PC-3 (cell line): ENCODE data around the gene CLDN34. TPM values are rescaled to one million over a fixed set of nuclear protein-coding genes. Genes with fewer than 3 reads are reported as not detected.

ENCODE experiments used
- ATAC-seq: fragments of 200-7000 bp; cut with Tn5 transposase; 2 replicates; pipeline ENCODE4 v1.9.1; 2020; ENCODE audit warnings: mild to moderate bottlenecking, moderate library complexity
- Bru-seq: library from RNA; stranded (reverse); fragments of 400-500 nt; gene quantifications from one replicate; lab custom pipeline; 2021; lab: Mats Ljungman, UMichigan
- BruChase-seq, 2 experiments: library from RNA; stranded (reverse); fragments of 400-500 nt; gene quantifications; one replicate each; lab custom pipeline; 2021; lab: Mats Ljungman, UMichigan
- BruUV-seq: library from RNA; stranded (reverse); fragments of 400-500 nt; replicated peaks from 2 replicates; lab custom pipeline; 2021; lab: Mats Ljungman, UMichigan
- CTCF ChIA-PET: fragments of 300-600 bp; sonication (Branson Sonifier 250); formaldehyde crosslinking; loops from one replicate; lab custom pipeline; 2022; ENCODE audit warnings: antibody characterized with exemption; lab: Charles Lee
- POLR2A ChIA-PET: fragments of 300-600 bp; sonication (Branson Sonifier 250); formaldehyde crosslinking; loops from one replicate; lab custom pipeline; 2022; ENCODE audit warnings: antibody characterized with exemption; ENCODE audit not compliant: unreplicated experiment; lab: Charles Lee
- DNase-seq: peaks from one replicate; pipeline ENCODE4 v3.0.0-alpha.2; 2015
- H2AFZ ChIP-seq: fragments of 300-600 bp; sonication (generic); 2 replicates; pipeline ENCODE4 v1.6.0; 2016; ENCODE audit warnings: antibody characterized with exemption, low read length
- H3F3A ChIP-seq: fragments of 300-600 bp; sonication (generic); one replicate; pipeline ENCODE4 v1.6.0; 2017; ENCODE audit warnings: antibody characterized with exemption, low read length, control low read depth, mild to moderate bottlenecking; ENCODE audit not compliant: unreplicated experiment
- H3K27ac ChIP-seq: fragments of 300-600 bp; sonication (generic); 2 replicates; pipeline ENCODE4 v1.5.1; 2016; ENCODE audit warnings: mild to moderate bottlenecking, low read length
- H3K27me3 ChIP-seq: fragments of 300-600 bp; sonication (generic); 2 replicates; pipeline ENCODE4 v1.6.1; 2016; ENCODE audit warnings: low read length, mixed read lengths
- H3K36me3 ChIP-seq: fragments of 300-600 bp; sonication (generic); 2 replicates; pipeline ENCODE4 v1.6.1; 2016; ENCODE audit warnings: low read depth, mixed run types, low read length, mixed read lengths
- H3K4me1 ChIP-seq: fragments of 300-600 bp; sonication (generic); 2 replicates; pipeline ENCODE4 v1.5.1; 2016; ENCODE audit warnings: low read length; ENCODE audit not compliant: insufficient read depth
- H3K4me2 ChIP-seq: fragments of 300-600 bp; sonication (generic); 2 replicates; pipeline ENCODE4 v1.6.0; 2016; ENCODE audit warnings: low read length
- H3K4me3 ChIP-seq: fragments of 300-600 bp; sonication (generic); 2 replicates; pipeline ENCODE4 v1.5.1; 2016; ENCODE audit warnings: mild to moderate bottlenecking, low read length, mixed read lengths
- H3K79me2 ChIP-seq: fragments of 300-600 bp; sonication (generic); 2 replicates; pipeline ENCODE4 v1.6.1; 2017; ENCODE audit warnings: low read length, mixed read lengths
- H3K9ac ChIP-seq: fragments of 300-600 bp; sonication (generic); 2 replicates; pipeline ENCODE4 v1.6.0; 2016; ENCODE audit warnings: mild to moderate bottlenecking, low read length
- H3K9me2 ChIP-seq: fragments of 300-600 bp; sonication (generic); replicated peaks from 2 replicates; pipeline ENCODE4 v1.6.1; 2016; ENCODE audit warnings: mixed run types, low read length, mixed read lengths
- H3K9me3 ChIP-seq: fragments of 300-600 bp; sonication (generic); 2 replicates; pipeline ENCODE4 v1.6.1; 2016; ENCODE audit warnings: low read length, mixed read lengths
- H4K20me1 ChIP-seq: fragments of 300-600 bp; sonication (generic); 2 replicates; pipeline ENCODE4 v1.6.1; 2016; ENCODE audit warnings: low read length, mixed read lengths
- EZH2 ChIP-seq: fragments of 300-600 bp; sonication (generic); IDR thresholded peaks from one replicate; pipeline ENCODE4 v1.6.1; 2017; ENCODE audit warnings: antibody characterized with exemption, mild to moderate bottlenecking, low read length; ENCODE audit not compliant: unreplicated experiment
- EZH2phosphoT487 ChIP-seq: fragments of 300-600 bp; sonication (generic); IDR thresholded peaks from 2 replicates; pipeline ENCODE4 v1.6.1; 2018; ENCODE audit warnings: mild to moderate bottlenecking, antibody characterized with exemption, low read length, borderline replicate concordance
- intact Hi-C: fragments of 100-400 bp; cut with micrococcal nuclease; formaldehyde crosslinking; loops from 2 replicates; pipeline ENCODE4 v1.9.0; 2023
- long read RNA-seq: library from polyadenylated mRNA; unstranded; transcript quantifications from one replicate; pipeline ENCODE4 v2.0.0, GENCODE V29; 2021; ENCODE audit not compliant: unreplicated experiment
- total RNA-seq: library from RNA; depleted of rRNA; stranded (reverse); fragments of >200 nt; gene quantifications from 2 replicates; pipeline ENCODE4 v1.2.3, GENCODE V29; 2014; rRNA removed
- TF ChIP-seq, protein P1 (sequence below): fragments of 300-600 bp; sonication (generic); conservative IDR thresholded peaks from 2 replicates; pipeline ENCODE4 v1.5.1; 2017; ENCODE audit warnings: antibody characterized with exemption, low read depth, mild to moderate bottlenecking, low read length

CLDN34 gene, protein sequence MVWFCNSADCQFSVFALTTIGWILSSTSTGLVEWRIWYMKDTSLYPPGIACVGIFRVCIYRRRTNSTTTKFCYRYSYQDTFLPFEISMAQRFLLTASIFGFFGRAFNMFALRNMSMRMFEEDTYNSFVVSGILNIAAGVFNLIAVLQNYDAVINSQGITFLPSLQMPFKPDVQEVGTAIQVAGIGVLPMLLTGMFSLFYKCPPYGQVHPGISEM
- total RNA-seq (0.66 TPM in 1 of 2 replicates, not detected in the other), Bru-seq, nascent RNA (percentile 44 among the genes with signal in this experiment), BruChase-seq, experiment 1, labeled RNA remaining after a 6-hour chase (percentile 24 among the genes with signal in this experiment), BruChase-seq, experiment 2, labeled RNA remaining after a 2-hour chase (percentile 35 among the genes with signal in this experiment)
- long read RNA-seq, result 0 reads

DNA sequence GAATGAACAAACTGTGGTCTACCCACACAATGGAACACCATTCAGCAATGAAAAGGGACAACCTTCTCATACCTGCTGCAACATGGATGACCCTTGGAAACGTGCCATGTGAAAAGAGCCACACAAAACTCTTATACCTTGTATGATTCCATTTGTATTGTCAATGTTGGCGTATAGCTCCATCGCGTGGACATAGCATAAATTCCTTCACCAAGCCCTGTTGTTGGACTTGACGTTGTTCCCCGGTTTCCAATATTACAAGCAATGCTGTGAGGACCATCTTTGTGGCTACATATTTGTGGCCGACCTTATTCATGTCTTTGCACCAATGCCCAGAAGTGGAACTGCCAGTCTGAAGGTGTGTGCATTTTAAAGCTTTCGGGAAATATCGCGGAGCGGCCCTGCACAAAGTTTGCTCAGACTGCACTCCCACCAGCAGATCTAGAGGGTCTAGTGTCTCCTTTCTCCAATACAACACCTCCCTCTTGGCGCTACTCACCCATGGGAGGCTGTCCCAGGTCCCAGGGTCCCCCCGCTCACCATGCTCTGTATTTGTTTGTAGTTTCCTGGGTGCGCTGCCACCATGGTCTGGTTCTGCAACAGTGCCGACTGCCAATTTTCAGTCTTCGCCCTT lies at the start of gene CLDN34:
TSS of gene CLDN34 (plus strand) at position 584 of the 634 bp plus-strand sequence. CDS start at position 584, 0 bp downstream.
- Histone ChIP-seq H3K79me2 (no peaks in the 10 kb centered on the region), H2AFZ (no peak within 1 kb of the TSS), H3K9me2 (no peaks in the 10 kb centered on the region), H3K9me3 (no peaks in the 10 kb centered on the region), H3K27ac (no peak within 1 kb of the TSS), H3K36me3 (no peaks in the 10 kb centered on the region), H3F3A (no peaks in the 10 kb centered on the region), H3K27me3 (no peaks in the 10 kb centered on the region), H3K4me2 (no peak within 1 kb of the TSS), H3K9ac (no peak within 1 kb of the TSS), H4K20me1 (no peaks in the 10 kb centered on the region), H3K4me3 (no peak within 1 kb of the TSS), H3K4me1 (no peaks in the 10 kb centered on the region)
- intact Hi-C loops, result no loop called here
- DNase-seq (no peak), ATAC-seq (no peak)
- POLR2A ChIA-PET, result interaction anchor here (0.6 kb wide), 1 partner anchor 570 kb away, joined by 5 read pairs; no protein-coding TSS in a partner anchor
- TF ChIP-seq EZH2phosphoT487, result no peak
- TF ChIP-seq, protein P1, sequence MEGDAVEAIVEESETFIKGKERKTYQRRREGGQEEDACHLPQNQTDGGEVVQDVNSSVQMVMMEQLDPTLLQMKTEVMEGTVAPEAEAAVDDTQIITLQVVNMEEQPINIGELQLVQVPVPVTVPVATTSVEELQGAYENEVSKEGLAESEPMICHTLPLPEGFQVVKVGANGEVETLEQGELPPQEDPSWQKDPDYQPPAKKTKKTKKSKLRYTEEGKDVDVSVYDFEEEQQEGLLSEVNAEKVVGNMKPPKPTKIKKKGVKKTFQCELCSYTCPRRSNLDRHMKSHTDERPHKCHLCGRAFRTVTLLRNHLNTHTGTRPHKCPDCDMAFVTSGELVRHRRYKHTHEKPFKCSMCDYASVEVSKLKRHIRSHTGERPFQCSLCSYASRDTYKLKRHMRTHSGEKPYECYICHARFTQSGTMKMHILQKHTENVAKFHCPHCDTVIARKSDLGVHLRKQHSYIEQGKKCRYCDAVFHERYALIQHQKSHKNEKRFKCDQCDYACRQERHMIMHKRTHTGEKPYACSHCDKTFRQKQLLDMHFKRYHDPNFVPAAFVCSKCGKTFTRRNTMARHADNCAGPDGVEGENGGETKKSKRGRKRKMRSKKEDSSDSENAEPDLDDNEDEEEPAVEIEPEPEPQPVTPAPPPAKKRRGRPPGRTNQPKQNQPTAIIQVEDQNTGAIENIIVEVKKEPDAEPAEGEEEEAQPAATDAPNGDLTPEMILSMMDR, result no peak
- TF ChIP-seq EZH2, result no peak
- CTCF ChIA-PET, result no interaction called here
- no TSS peak for BruUV-seq

DNA sequence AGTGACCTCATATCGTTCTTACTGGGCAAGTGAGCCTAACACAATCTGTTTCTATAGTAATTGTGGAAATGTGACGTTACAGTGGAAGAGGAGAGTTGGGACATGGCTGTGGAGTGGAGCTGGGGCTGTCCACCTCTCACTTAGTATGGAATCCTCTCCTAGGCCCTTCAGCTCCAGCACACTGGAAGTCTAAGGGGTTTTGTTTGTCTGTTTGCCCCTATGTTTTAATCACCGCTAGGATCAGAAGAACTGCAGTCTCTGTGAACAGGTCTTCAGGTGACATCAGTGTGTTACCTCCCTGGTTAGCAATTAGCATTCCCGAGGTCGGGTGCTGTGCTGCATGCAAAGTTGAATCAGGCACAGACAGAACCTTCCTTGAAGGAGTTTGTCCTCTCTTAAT lies 49.3 kb upstream of the CLDN34 start:
- H3K36me3 ChIP-seq, result no peaks in the 10 kb centered on the region
- ChIA-PET CTCF (no interaction called here), POLR2A (no interaction called here)
- TF ChIP-seq EZH2, result no peak
- TF ChIP-seq EZH2phosphoT487, result no peak
- TF ChIP-seq, protein P1, result no peak
- DNase-seq (no peak), ATAC-seq (no peak)
- no peak overlapping the region for H3K4me3 ChIP-seq
- H3F3A ChIP-seq, result no peaks in the 10 kb centered on the region
- no TSS peak for BruUV-seq
- no peaks in the 10 kb centered on the region for H3K79me2 ChIP-seq
- H3K4me2 ChIP-seq, result no peak overlapping the region
- H3K27ac ChIP-seq, result no peak overlapping the region
- intact Hi-C loops, result no loop called here
- no peaks in the 10 kb centered on the region for H3K27me3 ChIP-seq
- no peak overlapping the region for H2AFZ ChIP-seq
- peaks cover 9% of the 10 kb centered on the region for H3K4me1 ChIP-seq
- H3K9me2 ChIP-seq, result no peaks in the 10 kb centered on the region
- H3K9ac ChIP-seq, result no peak overlapping the region
- H3K9me3 ChIP-seq, result no peaks in the 10 kb centered on the region
- no peaks in the 10 kb centered on the region for H4K20me1 ChIP-seq
